Smooth muscle cell (in vitro differentiated cells): ENCODE data around the gene SBDS. TPM values are rescaled to one million over a fixed set of nuclear protein-coding genes. Genes with fewer than 3 reads are reported as not detected.
"Not testable (repeated sequence)": the region's sequence is repeated elsewhere in the genome, so short reads cannot be mapped to it uniquely, and the experiment has no call there.

Experiments used
- DNase-seq: peaks from one replicate; lab custom pipeline; 2025; ENCODE audit not compliant: unreplicated experiment; lab: John Stamatoyannopoulos, UW
- H2AFZ ChIP-seq: fragments of 200-600 bp; sonication (generic); 2 replicates; pipeline ENCODE4 v1.6.0; 2016; ENCODE audit warnings: antibody characterized with exemption, low read depth, mild to moderate bottlenecking
- H3F3A ChIP-seq: fragments of 200-600 bp; sonication (generic); 2 replicates; pipeline ENCODE4 v1.6.0; 2017; ENCODE audit warnings: antibody characterized with exemption, low read depth
- H3K27ac ChIP-seq: fragments of 200-600 bp; sonication (generic); 2 replicates; pipeline ENCODE4 v1.5.1; 2016; ENCODE audit warnings: low read depth, mild to moderate bottlenecking
- H3K27me3 ChIP-seq: fragments of 200-600 bp; sonication (generic); 2 replicates; pipeline ENCODE4 v1.6.1; 2016; ENCODE audit warnings: low read depth, mild to moderate bottlenecking
- H3K36me3 ChIP-seq: fragments of 200-600 bp; sonication (generic); 2 replicates; pipeline ENCODE4 v1.5.1; 2016; ENCODE audit warnings: low read depth
- H3K4me1 ChIP-seq: fragments of 200-600 bp; sonication (generic); 2 replicates; pipeline ENCODE4 v1.5.1; 2016; ENCODE audit warnings: low read depth
- H3K4me2 ChIP-seq: fragments of 200-600 bp; sonication (generic); 2 replicates; pipeline ENCODE4 v1.6.0; 2016; ENCODE audit warnings: mild to moderate bottlenecking
- H3K4me3 ChIP-seq: fragments of 200-600 bp; sonication (generic); 2 replicates; pipeline ENCODE4 v1.5.1; 2016; ENCODE audit warnings: mild to moderate bottlenecking
- H3K79me2 ChIP-seq: fragments of 200-600 bp; sonication (generic); 2 replicates; pipeline ENCODE4 v1.6.0; 2016; ENCODE audit warnings: low read depth, mild to moderate bottlenecking
- H3K9ac ChIP-seq: fragments of 200-600 bp; sonication (generic); 2 replicates; pipeline ENCODE4 v1.6.0; 2016; ENCODE audit warnings: low read depth
- H3K9me3 ChIP-seq: fragments of 200-600 bp; sonication (generic); replicated peaks from 2 replicates; pipeline ENCODE4 v1.5.1; 2016; ENCODE audit warnings: low read depth
- H4K20me1 ChIP-seq: fragments of 200-600 bp; sonication (generic); 2 replicates; pipeline ENCODE4 v1.6.0; 2016; ENCODE audit warnings: low read depth
- CTCF ChIP-seq: fragments of 200-600 bp; sonication (generic); IDR thresholded peaks from 2 replicates; pipeline ENCODE4 v1.5.1; 2017; ENCODE audit warnings: borderline replicate concordance, mild to moderate bottlenecking, antibody characterized with exemption; ENCODE audit not compliant: insufficient read depth, poor library complexity, severe bottlenecking
- WGBS: methylation state at CpG from one replicate; pipeline ENCODE4 v1.1.7; 2016; ENCODE audit warnings: low lambda C conversion rate; 5-methylcytosine and 5-hydroxymethylcytosine counted together
- polyA plus RNA-seq: library from polyadenylated mRNA; unstranded; fragments of >200 nt; fragmentation: Nextera tagmentation; extraction: Ambion mirVana; gene quantifications from 2 replicates; pipeline ENCODE4 v1.2.1, GENCODE V29; 2016
- total RNA-seq: library from RNA; depleted of rRNA; stranded (reverse); fragments of >200 nt; gene quantifications from 2 replicates; pipeline ENCODE4 v1.2.3, GENCODE V29; 2014

Gene SBDS
- total RNA-seq (107 and 122 TPM in 2 replicates), polyA plus RNA-seq (118 and 133 TPM in 2 replicates)

- not testable (repeated sequence) for H3K4me1 ChIP-seq
- WGBS: under 1% methylated on average over 57 of the region's 59 CpGs
These were observed at the start of gene SBDS for GRCh38 chr7:66995050-66995776. Gene SBDS (minus strand): TSS chr7:66995586. CDS start chr7:66995417, 169 bp downstream.

GRCh38 chr7:67043559-67043930, 48.2 kb upstream of the SBDS start:
- Histone ChIP-seq H3K4me2 (peak overlapping the region; percentile 11), H3K27ac (peak overlapping the region; percentile 61)
- not testable (repeated sequence) for H3K36me3 ChIP-seq, H3K4me3 ChIP-seq, H3K9me3 ChIP-seq, H3K9ac ChIP-seq, H3K4me1 ChIP-seq, H3K79me2 ChIP-seq, H4K20me1 ChIP-seq, H2AFZ ChIP-seq, DNase-seq, H3K27me3 ChIP-seq, H3F3A ChIP-seq
- 56% methylated on average over 4 of the region's 4 CpGs for whole genome bisulfite sequencing

More at GRCh38 chr7:66995050-66995776, at the start of gene SBDS:
- H3K9me3 ChIP-seq, H3F3A ChIP-seq, H3K27me3 ChIP-seq, H3K36me3 ChIP-seq: not testable (repeated sequence)
- Histone ChIP-seq H3K9ac (peak within 1 kb of the TSS; percentile 99), H3K79me2 (peaks cover 21% of the 10 kb centered on the region), H3K4me2 (peak within 1 kb of the TSS; percentile 97), H3K4me3 (peak within 1 kb of the TSS; percentile 58), H2AFZ (peak within 1 kb of the TSS; percentile 65), H3K27ac (peak within 1 kb of the TSS; percentile 99), H4K20me1 (peaks cover 13% of the 10 kb centered on the region)
- peak; percentile 65 for DNase-seq

- not testable (repeated sequence) for H3K36me3 ChIP-seq, H3K4me3 ChIP-seq, H4K20me1 ChIP-seq, H2AFZ ChIP-seq, H3F3A ChIP-seq, H3K9ac ChIP-seq, H3K9me3 ChIP-seq, H3K79me2 ChIP-seq, DNase-seq, H3K27me3 ChIP-seq, H3K4me1 ChIP-seq
- Histone ChIP-seq H3K27ac (peak overlapping the region; percentile 61), H3K4me2 (peak overlapping the region; percentile 11)
- WGBS: 63% methylated on average over 5 of the region's 5 CpGs
These were observed 47.6 kb upstream of the SBDS start for GRCh38 chr7:67042781-67043558.

GRCh38 chr7:67040832-67041231, 45.4 kb upstream of the SBDS start:
- H3F3A ChIP-seq, H2AFZ ChIP-seq, H4K20me1 ChIP-seq, H3K27me3 ChIP-seq, H3K36me3 ChIP-seq, DNase-seq, H3K9me3 ChIP-seq, H3K4me3 ChIP-seq, H3K79me2 ChIP-seq, H3K9ac ChIP-seq, H3K4me1 ChIP-seq, H3K4me2 ChIP-seq: not testable (repeated sequence)
- 40% methylated on average over 2 of the region's 2 CpGs for WGBS
- TF ChIP-seq CTCF: peak; percentile 37
- peak overlapping the region; percentile 53 for H3K27ac ChIP-seq

- H3K4me1 ChIP-seq, H3K36me3 ChIP-seq, H3K27me3 ChIP-seq, H3K9ac ChIP-seq, H3K4me2 ChIP-seq, DNase-seq, H3K4me3 ChIP-seq, H4K20me1 ChIP-seq, H2AFZ ChIP-seq, H3K9me3 ChIP-seq, H3K27ac ChIP-seq, H3F3A ChIP-seq, H3K79me2 ChIP-seq: not testable (repeated sequence)
- 94% methylated on average over 10 of the region's 10 CpGs for WGBS
These were observed 41.3 kb upstream of the SBDS start for GRCh38 chr7:67036432-67037395.
